Measurements from ENCODE around the gene CERKL.

GRCh38 chr2:181683518-181684453, 26.9 kb upstream of the CERKL start:
- TF ChIP-seq TAF1 (IDR thresholded peaks at IDR 0.05; ENCODE audit: borderline replicate concordance, insufficient read depth, low read length) = no peak
- no peak for TF ChIP-seq POLR2AphosphoS5 (IDR thresholded peaks at IDR 0.05; ENCODE audit: low read depth, low read length)
- TF ChIP-seq SIN3A (IDR thresholded peaks at IDR 0.05; ENCODE audit: borderline replicate concordance, insufficient read depth, low read length) = no peak
- TF ChIP-seq REST (IDR thresholded peaks at IDR 0.05; ENCODE audit: insufficient read depth in 1 of 2, low read depth in 2 of 2, low read length in 2 of 2) = no peak
- no peak for TF ChIP-seq FOXP2 (optimal IDR thresholded peaks at IDR 0.05; ENCODE audit: borderline replicate concordance, extremely low read depth, extremely low read length, insufficient read depth)

All from PFSK-1 (cell line).